ENCODE data around the gene LCOR.

Gene LCOR

DNA sequence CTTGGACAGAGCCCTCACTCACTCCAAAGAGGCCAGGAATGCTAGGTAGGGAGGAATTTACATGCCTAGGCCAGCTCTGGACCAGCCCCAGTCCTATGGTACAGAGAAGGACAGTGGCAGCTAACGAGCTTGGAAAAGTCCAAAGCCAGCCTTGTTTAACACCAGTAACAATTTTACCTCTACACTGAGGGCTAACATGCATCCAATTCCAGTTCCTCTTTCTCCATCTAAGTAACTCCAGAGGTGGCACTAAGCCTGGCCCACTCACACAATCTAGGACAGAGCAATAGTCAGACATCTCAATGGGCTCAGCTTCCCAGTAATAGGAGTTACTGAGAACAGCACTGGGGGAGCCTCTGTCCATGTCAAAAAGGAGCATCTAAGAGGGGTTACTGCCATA, 5.7 kb upstream of the LCOR start:
- H3K27ac ChIP-seq (ENCODE audit: low read depth, low read length, severe bottlenecking) = no peak overlapping the region
- no peaks in the 10 kb centered on the region for H3K36me3 ChIP-seq (ENCODE audit: control insufficient read depth, insufficient read depth, low read length)
- no peaks in the 10 kb centered on the region for H3K4me1 ChIP-seq (ENCODE audit: control insufficient read depth, insufficient read depth, low read length, poor library complexity, severe bottlenecking)
- H3K4me3 ChIP-seq (ENCODE audit: extremely low read depth, insufficient read depth, low read length, poor library complexity, severe bottlenecking) = no peak overlapping the region
- WGBS, 2 experiments (ENCODE audit: insufficient coverage in 2 of 2) = 80% methylated on average over 1 of the region's 1 CpG; no CpG with 5 or more reads in 1 of the 2 experiments
- no peaks in the 10 kb centered on the region for H3K9me3 ChIP-seq (ENCODE audit: control insufficient read depth, low read length)

DNA sequence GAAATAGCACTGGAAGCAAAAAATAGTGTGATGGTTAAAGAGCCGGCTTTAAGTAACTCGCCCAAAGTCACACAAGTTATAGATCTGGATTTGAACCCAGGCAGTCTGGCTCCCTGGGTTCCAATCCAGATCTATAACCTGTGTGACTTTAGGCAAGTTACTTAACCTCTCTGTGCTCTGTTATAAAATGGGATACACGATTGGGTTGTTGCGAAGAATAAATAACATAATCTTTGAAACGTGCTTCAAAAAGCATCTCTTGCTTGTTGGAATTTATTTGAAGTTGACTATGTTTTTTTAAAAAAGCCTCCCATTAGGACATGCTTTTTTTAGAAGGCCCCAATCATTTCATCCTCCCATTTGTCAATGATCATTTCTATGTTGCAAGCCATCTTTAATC, 3.5 kb upstream of the LCOR start:
- Histone ChIP-seq H3K4me3 (ENCODE audit: extremely low read depth, insufficient read depth, low read length, poor library complexity, severe bottlenecking) (no peak overlapping the region), H3K36me3 (ENCODE audit: control insufficient read depth, insufficient read depth, low read length) (no peaks in the 10 kb centered on the region), H3K27ac (ENCODE audit: low read depth, low read length, severe bottlenecking) (no peak overlapping the region), H3K9me3 (ENCODE audit: control insufficient read depth, low read length) (no peaks in the 10 kb centered on the region), H3K4me1 (ENCODE audit: control insufficient read depth, insufficient read depth, low read length, poor library complexity, severe bottlenecking) (no peaks in the 10 kb centered on the region)
- 90 to 100% methylated on average over 2 to 4 of the region's 5 CpGs for WGBS, 2 experiments (ENCODE audit: insufficient coverage in 2 of 2)

DNA sequence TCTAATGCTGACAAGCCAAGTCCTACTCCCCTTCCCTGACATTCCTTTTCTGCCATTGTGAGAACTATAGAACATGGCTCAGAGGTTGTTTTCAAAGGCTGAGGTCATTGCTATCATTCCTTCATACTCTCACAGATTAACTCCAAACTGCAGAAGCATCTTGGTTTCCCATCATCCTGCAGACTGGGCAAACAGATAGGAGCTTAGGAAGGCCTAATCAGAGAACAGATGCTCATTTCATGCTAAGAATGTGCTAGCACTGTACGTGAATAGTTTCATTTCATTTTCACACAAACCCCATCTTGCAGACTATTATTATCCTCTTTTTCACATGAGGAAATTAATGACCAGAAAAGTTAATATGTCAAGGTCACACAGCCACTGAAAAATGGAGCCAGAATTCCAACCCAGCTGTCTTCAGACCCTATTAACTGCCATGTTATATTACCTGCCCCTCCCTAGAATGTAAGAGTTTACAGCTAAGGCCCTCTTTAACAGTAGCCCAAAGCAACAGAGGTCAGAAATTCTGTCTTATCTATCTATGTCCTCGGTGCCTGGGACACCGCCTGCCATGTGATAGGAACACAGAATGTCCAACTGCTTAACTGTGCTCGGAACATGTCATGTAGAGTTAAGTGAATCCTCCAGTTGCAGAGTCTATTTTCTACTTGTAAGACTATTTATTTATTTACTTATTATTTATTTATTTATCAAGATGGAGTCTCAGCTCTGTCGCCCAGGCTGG, 2.9 kb upstream of the LCOR start:
- no peaks in the 10 kb centered on the region for H3K4me1 ChIP-seq (ENCODE audit: control insufficient read depth, insufficient read depth, low read length, poor library complexity, severe bottlenecking)
- no peaks in the 10 kb centered on the region for H3K9me3 ChIP-seq (ENCODE audit: control insufficient read depth, low read length)
- no peaks in the 10 kb centered on the region for H3K36me3 ChIP-seq (ENCODE audit: control insufficient read depth, insufficient read depth, low read length)
- WGBS, 2 experiments (ENCODE audit: insufficient coverage in 2 of 2) = 88 to 92% methylated on average over 3 to 5 of the region's 5 CpGs
- no peak overlapping the region for H3K27ac ChIP-seq (ENCODE audit: low read depth, low read length, severe bottlenecking)
- H3K4me3 ChIP-seq (ENCODE audit: extremely low read depth, insufficient read depth, low read length, poor library complexity, severe bottlenecking) = no peak overlapping the region

DNA sequence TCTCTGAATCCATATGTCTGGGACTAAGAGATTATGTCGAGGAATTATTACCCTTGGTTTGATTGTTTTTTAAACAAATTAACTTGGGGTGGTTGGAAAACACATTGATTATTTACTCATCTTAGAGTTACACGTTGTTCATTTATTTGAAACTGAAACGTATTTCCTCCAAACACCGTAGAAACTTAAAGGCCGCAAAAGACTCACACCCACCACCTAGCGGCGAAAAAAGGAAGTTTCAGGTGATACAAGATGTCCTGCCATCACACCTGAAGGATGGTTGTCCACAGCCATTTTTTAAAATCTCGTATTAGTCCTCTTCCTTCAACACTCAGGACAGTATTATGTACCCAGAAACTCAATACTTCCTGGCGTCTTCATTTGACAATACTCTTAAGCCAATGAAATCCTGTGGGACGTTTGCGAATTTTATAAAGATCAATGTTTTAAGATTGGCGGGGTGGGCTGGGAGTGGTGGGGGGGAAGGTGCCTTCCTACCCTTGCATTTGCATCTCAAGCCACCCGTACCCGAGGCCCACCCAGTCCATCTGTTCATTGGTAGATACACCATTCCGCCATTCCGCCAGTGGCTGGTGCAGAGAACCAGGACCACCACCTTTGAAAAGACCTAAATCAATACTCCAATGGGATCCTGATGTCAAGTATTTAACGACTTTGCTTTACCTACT, 1.4 kb upstream of the LCOR start:
- no peak overlapping the region for H3K27ac ChIP-seq (ENCODE audit: low read depth, low read length, severe bottlenecking)
- WGBS, 2 experiments (ENCODE audit: insufficient coverage in 2 of 2) = 41 to 44% methylated on average over 6 to 11 of the region's 17 CpGs
- no peak overlapping the region for H3K4me3 ChIP-seq (ENCODE audit: extremely low read depth, insufficient read depth, low read length, poor library complexity, severe bottlenecking)

DNA sequence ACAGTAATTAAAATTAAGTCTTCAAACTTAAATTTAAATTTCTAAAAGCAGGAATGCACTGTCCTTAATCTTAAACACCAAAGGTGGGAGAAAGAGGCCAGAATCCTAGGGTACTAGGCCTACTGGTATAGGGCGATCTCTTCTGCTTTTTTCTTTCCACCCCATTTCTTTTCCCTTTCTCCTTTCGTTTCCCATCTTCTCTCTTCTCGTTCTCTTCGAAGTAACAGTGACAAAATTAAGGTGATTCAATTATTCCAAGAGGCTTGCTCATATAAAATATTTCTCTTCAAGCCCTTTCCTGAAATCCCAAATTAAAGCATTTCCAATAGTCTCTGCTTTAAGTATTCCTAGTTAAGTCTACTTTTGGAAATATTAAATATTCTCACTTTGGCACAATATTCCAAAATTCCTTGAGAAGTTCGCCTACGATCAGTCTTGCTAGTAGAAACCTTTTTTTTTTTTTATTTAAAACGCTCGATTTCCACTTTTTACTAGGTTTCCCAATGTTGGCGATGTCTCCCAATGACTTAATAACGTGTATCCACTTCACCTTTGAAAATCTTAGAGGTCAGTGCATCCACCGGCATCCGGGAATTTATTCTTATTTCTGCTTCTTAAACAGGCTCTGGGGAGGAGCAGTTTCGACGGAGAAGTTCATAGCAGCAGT, 765 bp upstream of the LCOR start:
- Histone ChIP-seq H3K36me3 (ENCODE audit: control insufficient read depth, insufficient read depth, low read length) (no peaks in the 10 kb centered on the region), H3K9me3 (ENCODE audit: control insufficient read depth, low read length) (no peaks in the 10 kb centered on the region), H3K27ac (ENCODE audit: low read depth, low read length, severe bottlenecking) (peak overlapping the region; percentile 82), H3K4me1 (ENCODE audit: control insufficient read depth, insufficient read depth, low read length, poor library complexity, severe bottlenecking) (peaks cover 11% of the 10 kb centered on the region), H3K4me3 (ENCODE audit: extremely low read depth, insufficient read depth, low read length, poor library complexity, severe bottlenecking) (peak overlapping the region; percentile 79)
- 39 to 60% methylated on average over 6 to 11 of the region's 14 CpGs for WGBS, 2 experiments (ENCODE audit: insufficient coverage in 2 of 2)

More for the DNA sequence above, 1.4 kb upstream of the LCOR start:
- peaks cover 4% of the 10 kb centered on the region for H3K4me1 ChIP-seq (ENCODE audit: control insufficient read depth, insufficient read depth, low read length, poor library complexity, severe bottlenecking)
- no peaks in the 10 kb centered on the region for H3K36me3 ChIP-seq (ENCODE audit: control insufficient read depth, insufficient read depth, low read length)
- no peaks in the 10 kb centered on the region for H3K9me3 ChIP-seq (ENCODE audit: control insufficient read depth, low read length)

DNA sequence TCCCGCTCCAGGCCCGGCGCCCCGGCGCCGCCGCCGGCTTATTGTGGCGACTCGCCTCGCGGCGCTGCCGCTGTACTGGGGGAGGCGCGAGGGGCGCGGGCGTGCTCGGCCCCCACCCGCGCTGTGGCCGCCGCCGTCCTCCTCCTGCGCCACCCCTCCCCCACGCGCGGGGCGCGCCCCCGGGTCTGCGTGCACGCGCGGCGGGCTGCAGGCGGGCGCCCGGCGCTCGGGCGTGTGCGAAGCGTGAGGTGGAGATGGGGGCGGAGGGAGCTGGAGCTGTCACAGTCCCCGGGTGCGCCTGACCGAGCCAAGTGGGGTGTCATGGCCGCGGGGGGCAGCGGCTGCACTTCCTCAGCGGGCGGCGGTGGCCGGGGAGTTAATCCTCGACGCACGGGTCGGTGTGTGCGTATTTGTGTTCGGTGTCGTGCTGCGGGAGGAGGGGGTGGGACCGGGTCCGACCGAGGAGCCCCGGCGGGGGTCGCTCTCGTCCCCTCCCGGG, 672 bp downstream of the LCOR start:
- Histone ChIP-seq H3K27ac (ENCODE audit: low read depth, low read length, severe bottlenecking) (peak overlapping the region; percentile 90), H3K36me3 (ENCODE audit: control insufficient read depth, insufficient read depth, low read length) (no peaks in the 10 kb centered on the region), H3K9me3 (ENCODE audit: control insufficient read depth, low read length) (no peaks in the 10 kb centered on the region), H3K4me3 (ENCODE audit: extremely low read depth, insufficient read depth, low read length, poor library complexity, severe bottlenecking) (peak overlapping the region; percentile 79), H3K4me1 (ENCODE audit: control insufficient read depth, insufficient read depth, low read length, poor library complexity, severe bottlenecking) (peaks cover 11% of the 10 kb centered on the region)
- WGBS, 2 experiments (ENCODE audit: insufficient coverage in 2 of 2) = 0 to 1% methylated on average over 31 to 43 of the region's 72 CpGs

DNA sequence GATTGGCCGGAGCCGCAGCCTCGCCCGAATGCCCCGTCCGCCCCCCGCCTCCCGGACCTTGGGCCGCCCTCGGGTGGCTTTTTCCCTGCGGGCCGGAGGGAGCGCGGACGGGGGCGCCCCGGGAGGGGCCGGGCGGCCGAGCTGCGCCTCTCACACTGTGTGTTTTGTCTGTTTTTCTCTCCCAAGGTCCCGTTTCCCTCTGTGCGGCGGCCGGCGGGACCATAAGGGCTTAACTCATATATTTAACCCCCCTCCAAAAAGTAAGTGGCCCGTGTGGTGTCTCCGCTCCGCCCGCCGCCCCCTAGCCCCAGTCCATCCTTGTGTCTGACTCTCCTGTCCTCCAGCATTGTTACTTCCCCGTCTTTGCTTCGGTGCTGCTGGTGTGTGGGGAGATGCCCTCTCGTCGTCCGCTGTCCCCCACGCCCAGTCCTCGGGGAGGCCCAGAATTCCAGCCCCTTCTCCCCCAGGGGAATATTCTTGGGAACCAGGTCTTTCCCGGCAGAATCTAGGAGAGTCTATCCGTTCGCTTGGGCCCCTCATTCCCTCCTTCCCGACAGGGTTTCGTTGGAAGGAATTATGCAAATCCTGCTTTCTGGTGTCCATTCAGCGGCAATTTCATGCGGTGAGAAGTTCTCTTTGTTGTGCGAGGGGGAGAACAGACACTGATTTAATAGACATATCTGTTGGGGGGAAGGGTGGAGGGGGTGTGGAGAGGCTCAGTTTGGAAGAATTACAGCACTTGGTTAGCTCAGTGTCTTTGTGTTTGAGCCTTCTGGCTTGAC, 1.3 kb downstream of the LCOR start:
- H3K9me3 ChIP-seq (ENCODE audit: control insufficient read depth, low read length) = no peaks in the 10 kb centered on the region
- 0% methylated on average over 37 to 40 of the region's 46 CpGs for WGBS, 2 experiments (ENCODE audit: insufficient coverage in 2 of 2)
- peak overlapping the region; percentile 90 for H3K27ac ChIP-seq (ENCODE audit: low read depth, low read length, severe bottlenecking)
- H3K4me3 ChIP-seq (ENCODE audit: extremely low read depth, insufficient read depth, low read length, poor library complexity, severe bottlenecking) = peak overlapping the region; percentile 79
- peaks cover 5% of the 10 kb centered on the region for H3K36me3 ChIP-seq (ENCODE audit: control insufficient read depth, insufficient read depth, low read length)
- H3K4me1 ChIP-seq (ENCODE audit: control insufficient read depth, insufficient read depth, low read length, poor library complexity, severe bottlenecking) = peaks cover 11% of the 10 kb centered on the region

DNA sequence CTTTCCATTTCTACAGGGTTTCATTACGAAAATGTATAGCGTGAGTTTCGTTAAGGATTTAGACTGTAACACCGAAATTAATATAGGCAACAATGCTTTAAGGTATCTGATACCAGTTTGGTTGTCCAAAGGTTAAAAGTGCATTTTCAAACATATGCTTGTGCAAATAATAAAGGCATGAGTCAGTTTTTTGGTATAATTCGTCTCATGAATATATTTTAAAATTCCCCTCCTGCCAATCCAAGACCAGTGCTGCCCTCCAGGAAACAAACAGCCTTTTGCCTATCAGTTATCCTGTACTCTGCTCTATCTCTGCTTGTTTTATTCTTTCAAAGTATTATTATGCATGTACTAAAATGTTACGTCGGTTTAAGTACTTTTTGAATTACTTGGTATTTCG, 2.0 kb downstream of the LCOR start:
- Histone ChIP-seq H3K9me3 (ENCODE audit: control insufficient read depth, low read length) (no peaks in the 10 kb centered on the region), H3K27ac (ENCODE audit: low read depth, low read length, severe bottlenecking) (peak overlapping the region; percentile 90), H3K4me3 (ENCODE audit: extremely low read depth, insufficient read depth, low read length, poor library complexity, severe bottlenecking) (peak overlapping the region; percentile 79), H3K4me1 (ENCODE audit: control insufficient read depth, insufficient read depth, low read length, poor library complexity, severe bottlenecking) (peaks cover 11% of the 10 kb centered on the region), H3K36me3 (ENCODE audit: control insufficient read depth, insufficient read depth, low read length) (peaks cover 6% of the 10 kb centered on the region)
- 51 to 55% methylated on average over 3 to 6 of the region's 8 CpGs for WGBS, 2 experiments (ENCODE audit: insufficient coverage in 2 of 2)

DNA sequence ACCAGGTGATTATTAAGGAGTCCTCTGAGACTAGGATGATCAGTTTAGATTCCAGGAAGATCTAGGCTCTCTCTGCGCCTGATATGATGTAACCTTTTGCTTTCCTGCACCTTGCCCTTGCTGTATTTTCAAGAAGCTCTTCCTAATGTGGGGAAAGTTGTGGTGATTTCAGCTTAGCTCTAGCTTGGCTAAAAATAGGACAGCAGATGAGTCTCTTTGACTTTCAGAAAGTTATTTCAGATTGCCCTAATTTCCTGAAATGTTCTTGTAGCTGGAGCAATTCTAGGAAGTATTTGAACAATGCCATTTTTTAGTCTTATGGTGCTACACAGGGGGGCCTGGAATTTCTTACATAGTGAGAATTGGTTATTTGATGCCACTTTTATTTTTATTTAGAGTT, 3.8 kb downstream of the LCOR start:
- no peak overlapping the region for H3K27ac ChIP-seq (ENCODE audit: low read depth, low read length, severe bottlenecking)
- H3K9me3 ChIP-seq (ENCODE audit: control insufficient read depth, low read length) = no peaks in the 10 kb centered on the region
- H3K4me1 ChIP-seq (ENCODE audit: control insufficient read depth, insufficient read depth, low read length, poor library complexity, severe bottlenecking) = peaks cover 11% of the 10 kb centered on the region
- 80 to 100% methylated on average over 1 of the region's 1 CpG for WGBS, 2 experiments (ENCODE audit: insufficient coverage in 2 of 2)
- no peak overlapping the region for H3K4me3 ChIP-seq (ENCODE audit: extremely low read depth, insufficient read depth, low read length, poor library complexity, severe bottlenecking)
- H3K36me3 ChIP-seq (ENCODE audit: control insufficient read depth, insufficient read depth, low read length) = peaks cover 6% of the 10 kb centered on the region

DNA sequence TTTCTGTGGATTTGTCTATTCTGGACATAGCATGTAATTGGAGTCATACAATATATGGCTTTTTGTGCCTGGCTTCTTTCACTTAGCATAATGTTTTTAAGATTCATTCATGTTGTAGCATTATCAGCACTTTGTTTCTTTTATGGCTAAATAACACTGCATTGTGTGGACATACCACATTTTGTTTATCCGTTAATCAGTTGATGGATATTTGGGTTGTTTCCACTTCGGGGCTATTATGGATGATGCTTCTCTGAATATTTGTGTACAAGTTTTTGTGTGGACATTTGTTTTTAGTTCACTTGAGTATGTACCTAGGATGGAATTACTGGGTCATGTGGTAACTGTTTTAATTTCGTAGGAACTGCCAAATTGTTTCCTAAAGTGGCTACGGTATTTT, 6.4 kb downstream of the LCOR start:
- WGBS, 2 experiments (ENCODE audit: insufficient coverage in 2 of 2) = 88 to 93% methylated on average over 1 to 2 of the region's 4 CpGs
- H3K9me3 ChIP-seq (ENCODE audit: control insufficient read depth, low read length) = no peaks in the 10 kb centered on the region
- peaks cover 18% of the 10 kb centered on the region for H3K4me1 ChIP-seq (ENCODE audit: control insufficient read depth, insufficient read depth, low read length, poor library complexity, severe bottlenecking)
- H3K4me3 ChIP-seq (ENCODE audit: extremely low read depth, insufficient read depth, low read length, poor library complexity, severe bottlenecking) = no peak overlapping the region
- H3K27ac ChIP-seq (ENCODE audit: low read depth, low read length, severe bottlenecking) = no peak overlapping the region
- peaks cover 6% of the 10 kb centered on the region for H3K36me3 ChIP-seq (ENCODE audit: control insufficient read depth, insufficient read depth, low read length)

Measured in mesodermal cell (in vitro differentiated cells).